T-cell (primary cell): ENCODE results near the gene EIF2S1. TPM values are rescaled to one million over a fixed set of nuclear protein-coding genes. Genes with fewer than 3 reads are reported as not detected.

ENCODE experiments used
- ATAC-seq, 4 experiments: fragments of 200-7000 bp in 3 of 4; fragments of 150-1000 bp in 1 of 4; cut with Tn5 transposase; replicated peaks in 1 of 4; 1 replicate in 3 of 4; 2 replicates in 1 of 4; pipeline ENCODE4 v1.10.0; 2021; ENCODE audit warnings: moderate library complexity in 3 of 4, mild to moderate bottlenecking in 2 of 4, moderate number of reproducible peaks in 1 of 4
- CTCF ChIA-PET, 2 donors: fragments of 300-600 bp; sonication (Branson Sonifier 250); formaldehyde crosslinking; loops; one replicate each; lab custom pipeline; 2022; ENCODE audit warnings: antibody characterized with exemption in 2 of 2; lab: Charles Lee
- POLR2A ChIA-PET, 2 donors: fragments of 300-600 bp; sonication (Branson Sonifier 250); formaldehyde crosslinking; loops; one replicate each; lab custom pipeline; 2022; ENCODE audit warnings: antibody characterized with exemption in 2 of 2; lab: Charles Lee
- DNase-seq, 35 experiments: peaks; one replicate each; pipeline versions ENCODE4 v3.0.0 to v3.0.0-alpha.2; 2013 to 2023
- H3K27ac ChIP-seq: one replicate; pipeline ENCODE4 v1.5.1; 2013; ENCODE audit warnings: low read length
- H3K27me3 ChIP-seq, 2 experiments: replicated peaks in 1 of 2; 1 replicate in 1 of 2; 2 replicates in 1 of 2; pipeline versions ENCODE4 v1.6.1 to v1.7.0; 2013; ENCODE audit warnings: low read length in 1 of 2, mixed read lengths in 1 of 2; ENCODE audit not compliant: control insufficient read depth in 2 of 2, insufficient read depth in 2 of 2; ENCODE audit errors: extremely low read depth in 1 of 2
- H3K36me3 ChIP-seq, 2 donors: 1 replicate in 1 of 2; 2 replicates in 1 of 2; pipeline versions ENCODE4 v1.6.1 to v1.7.0; 2013; ENCODE audit warnings: low read length in 1 of 2; ENCODE audit not compliant: control insufficient read depth in 2 of 2, insufficient read depth in 1 of 2; ENCODE audit errors: extremely low read depth in 1 of 2
- H3K4me1 ChIP-seq, 2 experiments: 1 replicate in 1 of 2; 2 replicates in 1 of 2; pipeline versions ENCODE4 v1.6.1 to v1.7.0; 2013; ENCODE audit warnings: low read length in 2 of 2, mixed read lengths in 1 of 2; ENCODE audit not compliant: insufficient read depth in 2 of 2, control insufficient read depth in 1 of 2; ENCODE audit errors: extremely low read depth in 1 of 2
- H3K4me3 ChIP-seq, 2 donors: 1 replicate in 1 of 2; 2 replicates in 1 of 2; pipeline versions ENCODE4 v1.5.1 to v1.7.0; 2013; ENCODE audit warnings: mild to moderate bottlenecking in 2 of 2, low read length in 1 of 2, moderate library complexity in 1 of 2; ENCODE audit not compliant: control insufficient read depth in 1 of 2; ENCODE audit errors: extremely low read depth in 1 of 2
- H3K9me3 ChIP-seq: 2 replicates; pipeline ENCODE4 v1.7.0; 2013
- H3K27ac Mint-ChIP-seq, 2 donors: one replicate each; pipeline ENCODE4 v1.8.0; 2020 to 2021; ENCODE audit warnings: mild to moderate bottlenecking in 2 of 2, mixed read lengths in 2 of 2
- H3K27me3 Mint-ChIP-seq, 2 donors: one replicate each; pipeline ENCODE4 v1.8.0; 2021 to 2022; ENCODE audit warnings: mixed read lengths in 2 of 2
- H3K36me3 Mint-ChIP-seq: one replicate; pipeline ENCODE4 v1.8.0; 2021; ENCODE audit warnings: mixed read lengths
- H3K4me1 Mint-ChIP-seq, 3 donors: one replicate each; pipeline ENCODE4 v1.8.0; 2020 to 2022; ENCODE audit warnings: mixed read lengths in 3 of 3, mild to moderate bottlenecking in 1 of 3
- H3K4me3 Mint-ChIP-seq, 3 donors: one replicate each; pipeline ENCODE4 v1.8.0; 2020 to 2022; ENCODE audit warnings: mild to moderate bottlenecking in 3 of 3, mixed read lengths in 3 of 3, moderate library complexity in 3 of 3
- H3K9me3 Mint-ChIP-seq, 3 donors: one replicate each; pipeline ENCODE4 v1.8.0; 2020 to 2022; ENCODE audit warnings: mixed read lengths in 3 of 3
- WGBS: methylation state at CpG from one replicate; pipeline ENCODE4 v1.1.5; 2013; ENCODE audit warnings: missing lambda C conversion rate; ENCODE audit not compliant: insufficient coverage; 5-methylcytosine and 5-hydroxymethylcytosine counted together
- total RNA-seq, 35 experiments: library from RNA in 6 of 35; stranded (reverse) in 6 of 35; fragments of 120-200 nt in 1 of 35; gene quantifications; one replicate each; pipeline versions ENCODE4 v1.2.1 to v1.2.4 and lab custom pipeline; 2013 to 2026

Gene EIF2S1
- total RNA-seq, 5 donors from 2014 or later (not counting 1 experiment from before 2014, with no cell fraction given), result 38.8 to 66.0 (median 57.0) TPM

- Histone ChIP-seq H3K36me3 (no peaks in the 10 kb centered on the region), H3K27ac (no peak overlapping the region), H3K9me3 (no peaks in the 10 kb centered on the region), H3K4me1 (peaks cover 5 to 8% of the 10 kb centered on the region in 2 experiments), H3K27me3 (no peaks in the 10 kb centered on the region), H3K4me3 (no peak overlapping the region)
- Mint-ChIP-seq H3K27me3 (no peaks in the 10 kb centered on the region), H3K9me3 (no peaks in the 10 kb centered on the region), H3K4me3 (no peak overlapping the region), H3K4me1 (peaks cover 7 to 16% (median 16%) of the 10 kb centered on the region in 3 donors), H3K27ac (no peak overlapping the region), H3K36me3 (peaks cover 10% of the 10 kb centered on the region)
- CTCF ChIA-PET, result no interaction called here
- POLR2A ChIA-PET, result no interaction called here
- 70% methylated on average over 2 of the region's 3 CpGs for WGBS
- ATAC-seq (no peak), DNase-seq (no peak)
Observed at GRCh38 chr14:67392123-67392522, 32.0 kb downstream of the EIF2S1 start.

GRCh38 chr14:67392800-67393199, 32.7 kb downstream of the EIF2S1 start:
- peaks cover 7 to 16% (median 16%) of the 10 kb centered on the region in 3 donors for H3K4me1 Mint-ChIP-seq
- 87% methylated on average over 9 of the region's 9 CpGs for WGBS
- ATAC-seq, result no peak
- no peak overlapping the region for H3K4me3 Mint-ChIP-seq
- Histone ChIP-seq H3K4me1 (peaks cover 5 to 8% of the 10 kb centered on the region in 2 experiments), H3K27ac (no peak overlapping the region), H3K9me3 (no peaks in the 10 kb centered on the region), H3K4me3 (no peak overlapping the region), H3K36me3 (no peaks in the 10 kb centered on the region), H3K27me3 (peaks cover 0 to 5% of the 10 kb centered on the region in 2 experiments)
- CTCF ChIA-PET, result no interaction called here
- peaks cover 6% of the 10 kb centered on the region for H3K36me3 Mint-ChIP-seq
- H3K27ac Mint-ChIP-seq, result no peak overlapping the region
- no peaks in the 10 kb centered on the region for H3K27me3 Mint-ChIP-seq
- DNase-seq, result no peak
- H3K9me3 Mint-ChIP-seq, result no peaks in the 10 kb centered on the region
- POLR2A ChIA-PET, result no interaction called here

GRCh38 chr14:67393689-67394088, 33.6 kb downstream of the EIF2S1 start:
- ATAC-seq (no peak), DNase-seq (no peak)
- POLR2A ChIA-PET, result no interaction called here
- Histone ChIP-seq H3K4me1 (peaks cover 5 to 8% of the 10 kb centered on the region in 2 experiments), H3K36me3 (no peaks in the 10 kb centered on the region), H3K27me3 (peaks cover 0 to 5% of the 10 kb centered on the region in 2 experiments), H3K4me3 (no peak overlapping the region), H3K9me3 (no peaks in the 10 kb centered on the region), H3K27ac (no peak overlapping the region)
- Mint-ChIP-seq H3K27ac (no peak overlapping the region), H3K9me3 (no peaks in the 10 kb centered on the region), H3K4me3 (no peak overlapping the region), H3K27me3 (peaks cover 0 to 2% of the 10 kb centered on the region in 2 donors), H3K36me3 (peaks cover 6% of the 10 kb centered on the region), H3K4me1 (peaks cover 7 to 16% (median 16%) of the 10 kb centered on the region in 3 donors)
- WGBS, result 100% methylated on average over 1 of the region's 6 CpGs
- CTCF ChIA-PET, result no interaction called here

GRCh38 chr14:67395086-67395875, 35.2 kb downstream of the EIF2S1 start:
- Histone ChIP-seq H3K36me3 (no peaks in the 10 kb centered on the region), H3K27me3 (peaks cover 0 to 5% of the 10 kb centered on the region in 2 experiments), H3K9me3 (no peaks in the 10 kb centered on the region), H3K27ac (no peak overlapping the region), H3K4me3 (no peak overlapping the region), H3K4me1 (peaks cover 5 to 8% of the 10 kb centered on the region in 2 experiments)
- Mint-ChIP-seq H3K27ac (no peak overlapping the region), H3K36me3 (peaks cover 6% of the 10 kb centered on the region), H3K27me3 (peaks cover 0 to 2% of the 10 kb centered on the region in 2 donors), H3K4me3 (no peak overlapping the region), H3K4me1 (peaks cover 7 to 13% (median 13%) of the 10 kb centered on the region in 3 donors), H3K9me3 (no peaks in the 10 kb centered on the region)
- CTCF ChIA-PET, result no interaction called here
- POLR2A ChIA-PET, result no interaction called here
- 84% methylated on average over 14 of the region's 16 CpGs for WGBS
- DNase-seq (no peak), ATAC-seq (no peak)

- Mint-ChIP-seq H3K9me3 (no peaks in the 10 kb centered on the region), H3K27ac (no peak overlapping the region), H3K4me3 (no peak overlapping the region), H3K27me3 (peaks cover 0 to 2% of the 10 kb centered on the region in 2 donors), H3K4me1 (peaks cover 5 to 9% (median 8%) of the 10 kb centered on the region in 3 donors), H3K36me3 (peaks cover 6% of the 10 kb centered on the region)
- WGBS, result 100% methylated on average over 1 of the region's 5 CpGs
- peaks cover 4 to 5% of the 10 kb centered on the region in 2 experiments for H3K4me1 ChIP-seq
- ChIA-PET CTCF (no interaction called here), POLR2A (no interaction called here)
- no peak overlapping the region for H3K27ac ChIP-seq
- no peak for ATAC-seq
- DNase-seq, result no peak
- peaks cover 0 to 5% of the 10 kb centered on the region in 2 experiments for H3K27me3 ChIP-seq
- no peaks in the 10 kb centered on the region for H3K9me3 ChIP-seq
- H3K36me3 ChIP-seq, result no peaks in the 10 kb centered on the region
- no peak overlapping the region for H3K4me3 ChIP-seq
Observed at GRCh38 chr14:67395876-67396189, 35.7 kb downstream of the EIF2S1 start.

GRCh38 chr14:67396381-67396970, 36.3 kb downstream of the EIF2S1 start:
- H3K27ac Mint-ChIP-seq, result no peak overlapping the region
- peaks cover 6% of the 10 kb centered on the region for H3K36me3 Mint-ChIP-seq
- H3K27me3 Mint-ChIP-seq, result peaks cover 0 to 2% of the 10 kb centered on the region in 2 donors
- CTCF ChIA-PET, result no interaction called here
- no peaks in the 10 kb centered on the region for H3K36me3 ChIP-seq
- no peak overlapping the region for H3K4me3 Mint-ChIP-seq
- no peaks in the 10 kb centered on the region for H3K9me3 ChIP-seq
- no peak for ATAC-seq
- POLR2A ChIA-PET, result no interaction called here
- H3K27ac ChIP-seq, result no peak overlapping the region
- no peak overlapping the region for H3K4me3 ChIP-seq
- H3K4me1 ChIP-seq, result peaks cover 0 to 1% of the 10 kb centered on the region in 2 experiments
- no peak for DNase-seq
- H3K4me1 Mint-ChIP-seq, result peaks cover 1 to 4% (median 4%) of the 10 kb centered on the region in 3 donors
- H3K27me3 ChIP-seq, result peaks cover 0 to 5% of the 10 kb centered on the region in 2 experiments
- 100% methylated on average over 2 of the region's 2 CpGs for WGBS
- no peaks in the 10 kb centered on the region for H3K9me3 Mint-ChIP-seq
